Ovary (tissue), 3 donors: ENCODE data around the gene ZNF70.

ENCODE experiments used
- POLR2A ChIP-seq: fragments of 450-650 bp; IDR thresholded peaks from one replicate; pipeline ENCODE4 v1.6.1; 2017; ENCODE audit warnings: antibody characterized with exemption, mild to moderate bottlenecking, moderate library complexity
- TF ChIP-seq, protein P1 (sequence below), 3 donors: fragments of 450-650 bp in 2 of 3; fragments of 200-600 bp in 1 of 3; IDR thresholded peaks; one replicate each; pipeline versions ENCODE4 v1.5.1 to v1.8.0; 2016 to 2022; ENCODE audit warnings: antibody characterized with exemption in 3 of 3, mild to moderate bottlenecking in 1 of 3
- donor health status: DM: no; HTN: no; CAD: no.

GRCh38 chr22:23775779-23776375 is 25.0 kb upstream of the ZNF70 start:
- TF ChIP-seq, protein P1, sequence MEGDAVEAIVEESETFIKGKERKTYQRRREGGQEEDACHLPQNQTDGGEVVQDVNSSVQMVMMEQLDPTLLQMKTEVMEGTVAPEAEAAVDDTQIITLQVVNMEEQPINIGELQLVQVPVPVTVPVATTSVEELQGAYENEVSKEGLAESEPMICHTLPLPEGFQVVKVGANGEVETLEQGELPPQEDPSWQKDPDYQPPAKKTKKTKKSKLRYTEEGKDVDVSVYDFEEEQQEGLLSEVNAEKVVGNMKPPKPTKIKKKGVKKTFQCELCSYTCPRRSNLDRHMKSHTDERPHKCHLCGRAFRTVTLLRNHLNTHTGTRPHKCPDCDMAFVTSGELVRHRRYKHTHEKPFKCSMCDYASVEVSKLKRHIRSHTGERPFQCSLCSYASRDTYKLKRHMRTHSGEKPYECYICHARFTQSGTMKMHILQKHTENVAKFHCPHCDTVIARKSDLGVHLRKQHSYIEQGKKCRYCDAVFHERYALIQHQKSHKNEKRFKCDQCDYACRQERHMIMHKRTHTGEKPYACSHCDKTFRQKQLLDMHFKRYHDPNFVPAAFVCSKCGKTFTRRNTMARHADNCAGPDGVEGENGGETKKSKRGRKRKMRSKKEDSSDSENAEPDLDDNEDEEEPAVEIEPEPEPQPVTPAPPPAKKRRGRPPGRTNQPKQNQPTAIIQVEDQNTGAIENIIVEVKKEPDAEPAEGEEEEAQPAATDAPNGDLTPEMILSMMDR (IDR thresholded peaks at IDR 0.05): no peak
- no peak for TF ChIP-seq POLR2A
